Testis (tissue), 3 donors: ENCODE results near the gene PRR5. TPM values are rescaled to one million over a fixed set of nuclear protein-coding genes. Genes with fewer than 3 reads are reported as not detected.

ENCODE experiments used
- DNase-seq: peaks from one replicate; pipeline ENCODE4 v3.0.0-alpha.2; 2019
- H3K27ac ChIP-seq, 2 donors: fragments of 200-600 bp; sonication (generic); one replicate each; pipeline ENCODE4 v1.5.1; 2019
- H3K27me3 ChIP-seq: fragments of 200-600 bp; sonication (generic); one replicate; pipeline ENCODE4 v1.5.1; 2019
- H3K36me3 ChIP-seq: fragments of 200-600 bp; sonication (generic); one replicate; pipeline ENCODE4 v1.5.1; 2017; ENCODE audit warnings: low read depth; ENCODE audit errors: missing control alignments
- H3K4me1 ChIP-seq: fragments of 200-600 bp; sonication (generic); one replicate; pipeline ENCODE4 v1.5.1; 2019
- H3K4me3 ChIP-seq, 2 donors: fragments of 200-600 bp; sonication (generic); one replicate each; pipeline ENCODE4 v1.5.1; 2017 to 2019
- H3K9me3 ChIP-seq: fragments of 200-600 bp; sonication (generic); one replicate; pipeline ENCODE4 v1.5.1; 2017
- CTCF ChIP-seq, 3 experiments: fragments of 450-650 bp in 2 of 3; fragments of 200-600 bp in 1 of 3; sonication (generic) in 1 of 3; IDR thresholded peaks; one replicate each; pipeline ENCODE4 v1.5.1; 2016 to 2019; ENCODE audit warnings: antibody characterized with exemption in 3 of 3, mild to moderate bottlenecking in 2 of 3, moderate library complexity in 1 of 3
- POLR2A ChIP-seq: fragments of 450-650 bp; IDR thresholded peaks from one replicate; pipeline ENCODE4 v1.6.1; 2017; ENCODE audit warnings: antibody characterized with exemption, mild to moderate bottlenecking, moderate library complexity
- WGBS, 2 donors: methylation state at CpG; one replicate each; pipeline ENCODE4 v1.1.5; 2018; 5-methylcytosine and 5-hydroxymethylcytosine counted together
- intact Hi-C: fragments of 100-400 bp; cut with DNase I; formaldehyde crosslinking; loops from one replicate; pipeline ENCODE4 v1.15.1; 2023; ENCODE audit warnings: low total_unique reads
- polyA plus RNA-seq: library from polyadenylated mRNA; stranded (reverse); fragments of 350-450 nt; fragmentation: Illumina TruSeq; extraction: RNeasy Lipid Tissue Mini Kit (QIAGEN cat#74804); gene quantifications from one replicate; pipeline ENCODE4 v1.2.3, GENCODE V29; 2014; ENCODE audit warnings: low read depth, low replicate concordance; ENCODE audit not compliant: insufficient read depth
- total RNA-seq, 2 donors: library from RNA; depleted of rRNA; stranded (reverse); fragments of >200 nt; gene quantifications; one replicate each; pipeline ENCODE4 v1.2.3, GENCODE V29; 2016

The PRR5 gene
- total and polyA plus RNA-seq, 3 donors from 2014 or later, result 20.2 to 50.4 (median 38.4) TPM

- DNase-seq, result peak; percentile 26
- Histone ChIP-seq H3K27me3 (no peaks in the 10 kb centered on the region), H3K27ac (no peak overlapping the region), H3K36me3 (no peaks in the 10 kb centered on the region), H3K9me3 (no peaks in the 10 kb centered on the region), H3K4me1 (peaks cover 6% of the 10 kb centered on the region), H3K4me3 (peak overlapping the region; percentile 60 to 65)
- TF ChIP-seq POLR2A (no peak), CTCF (IDR thresholded peaks at IDR 0.05) (no peak)
- intact Hi-C loops, result no loop called here
- 0% methylated on average over 2 to 54 of the region's 60 CpGs for WGBS, 2 donors
These were observed 635 bp downstream of the PRR5 start for GRCh38 chr22:44702479-44703198.

- intact Hi-C loops, result no loop called here
- 31 to 36% methylated on average over 20 to 23 of the region's 23 CpGs for WGBS, 2 donors
- Histone ChIP-seq H3K27me3 (no peaks in the 10 kb centered on the region), H3K9me3 (no peaks in the 10 kb centered on the region), H3K36me3 (no peaks in the 10 kb centered on the region), H3K27ac (no peak overlapping the region), H3K4me3 (peak overlapping the region in 1 of 2 donors; percentile 65), H3K4me1 (peaks cover 4% of the 10 kb centered on the region)
- no peak for DNase-seq
- TF ChIP-seq CTCF (IDR thresholded peaks at IDR 0.05), result no peak
- TF ChIP-seq POLR2A, result no peak
These were observed 1.4 kb downstream of the PRR5 start for GRCh38 chr22:44703255-44703870.

GRCh38 chr22:44704159-44705021, 2.4 kb downstream of the PRR5 start:
- intact Hi-C loops, result no loop called here
- no peak overlapping the region for H3K27ac ChIP-seq
- no peaks in the 10 kb centered on the region for H3K36me3 ChIP-seq
- no peaks in the 10 kb centered on the region for H3K4me1 ChIP-seq
- H3K4me3 ChIP-seq, result no peak overlapping the region
- no peak for TF ChIP-seq POLR2A
- no peak for TF ChIP-seq CTCF (IDR thresholded peaks at IDR 0.05)
- H3K27me3 ChIP-seq, result no peaks in the 10 kb centered on the region
- H3K9me3 ChIP-seq, result no peaks in the 10 kb centered on the region
- 89 to 90% methylated on average over 7 to 16 of the region's 16 CpGs for WGBS, 2 donors
- no peak for DNase-seq

- intact Hi-C loops, result no loop called here
- no peaks in the 10 kb centered on the region for H3K4me1 ChIP-seq
- H3K27ac ChIP-seq, result no peak overlapping the region
- TF ChIP-seq POLR2A (no peak), CTCF (IDR thresholded peaks at IDR 0.05) (no peak)
- H3K9me3 ChIP-seq, result no peaks in the 10 kb centered on the region
- WGBS, 2 donors, result 85 to 91% methylated on average over 4 of the region's 4 CpGs
- H3K4me3 ChIP-seq, result no peak overlapping the region
- no peak for DNase-seq
- H3K27me3 ChIP-seq, result no peaks in the 10 kb centered on the region
- no peaks in the 10 kb centered on the region for H3K36me3 ChIP-seq
These were observed 3.0 kb downstream of the PRR5 start for GRCh38 chr22:44705022-44705297.
